Osteocyte (in vitro differentiated cells): ENCODE measurements around the gene COX8C. TPM values are rescaled to one million over a fixed set of nuclear protein-coding genes. Genes with fewer than 3 reads are reported as not detected.

ENCODE experiments used
- DNase-seq: peaks from one replicate; pipeline ENCODE4 v3.0.0; 2021; ENCODE audit warnings: mixed read lengths; ENCODE audit not compliant: unreplicated experiment; ENCODE audit errors: extremely low spot score
- H3K27ac Mint-ChIP-seq: one replicate; pipeline ENCODE4 v1.8.0; 2021; ENCODE audit warnings: mild to moderate bottlenecking, mixed read lengths; ENCODE audit not compliant: unreplicated experiment
- H3K27me3 Mint-ChIP-seq: one replicate; pipeline ENCODE4 v1.8.0; 2021; ENCODE audit warnings: mixed read lengths; ENCODE audit not compliant: unreplicated experiment
- H3K36me3 Mint-ChIP-seq: one replicate; pipeline ENCODE4 v1.8.0; 2021; ENCODE audit warnings: mixed read lengths; ENCODE audit not compliant: unreplicated experiment
- H3K4me1 Mint-ChIP-seq: one replicate; pipeline ENCODE4 v1.8.0; 2021; ENCODE audit warnings: mixed read lengths; ENCODE audit not compliant: unreplicated experiment
- H3K4me3 Mint-ChIP-seq: one replicate; pipeline ENCODE4 v1.8.0; 2021; ENCODE audit warnings: mild to moderate bottlenecking, moderate library complexity, mixed read lengths; ENCODE audit not compliant: unreplicated experiment
- H3K9me3 Mint-ChIP-seq: one replicate; pipeline ENCODE4 v1.8.0; 2021; ENCODE audit warnings: mixed read lengths; ENCODE audit not compliant: unreplicated experiment
- CTCF ChIP-seq: fragments of 200-600 bp; sonication (generic); IDR thresholded peaks from 2 replicates; pipeline ENCODE4 v1.5.0; 2021; ENCODE audit warnings: antibody characterized with exemption, mild to moderate bottlenecking, moderate library complexity
- total RNA-seq: library from RNA; stranded (reverse); gene quantifications from 2 replicates; pipeline ENCODE4 v1.2.1, GENCODE V29; 2021

The COX8C gene
- total RNA-seq, 1 donor from 2014 or later, result not detected

- H3K4me3 Mint-ChIP-seq, result peak within 1 kb of the TSS; percentile 93
- peak; percentile 39 for TF ChIP-seq CTCF
- peak within 1 kb of the TSS; percentile 93 for H3K27ac Mint-ChIP-seq
- peak; percentile 99 for DNase-seq
- H3K36me3 Mint-ChIP-seq, result no peaks in the 10 kb centered on the region
- peaks cover 34% of the 10 kb centered on the region for H3K4me1 Mint-ChIP-seq
- no peaks in the 10 kb centered on the region for H3K9me3 Mint-ChIP-seq
- no peaks in the 10 kb centered on the region for H3K27me3 Mint-ChIP-seq
Measured at GRCh38 chr14:93332853-93333630, 13.9 kb upstream of the COX8C start, which contains the start of gene BTBD7. Gene BTBD7, minus strand, starts transcription at chr14:93333036. Its CDS starts 36,985 bp downstream, at chr14:93296051.

GRCh38 chr14:93333631-93334103 lies 13.3 kb upstream of the COX8C start:
- Mint-ChIP-seq H3K4me3 (peak overlapping the region; percentile 85), H3K27ac (peak overlapping the region; percentile 93), H3K9me3 (no peaks in the 10 kb centered on the region), H3K4me1 (peaks cover 34% of the 10 kb centered on the region), H3K27me3 (no peaks in the 10 kb centered on the region), H3K36me3 (no peaks in the 10 kb centered on the region)
- DNase-seq, result no peak
- TF ChIP-seq CTCF, result no peak

- no peaks in the 10 kb centered on the region for H3K9me3 Mint-ChIP-seq
- no peaks in the 10 kb centered on the region for H3K36me3 Mint-ChIP-seq
- no peak for DNase-seq
- H3K27ac Mint-ChIP-seq, result no peak overlapping the region
- H3K4me3 Mint-ChIP-seq, result no peak overlapping the region
- peaks cover 8% of the 10 kb centered on the region for H3K4me1 Mint-ChIP-seq
- no peaks in the 10 kb centered on the region for H3K27me3 Mint-ChIP-seq
- TF ChIP-seq CTCF, result no peak
Measured at GRCh38 chr14:93337143-93337753, 9.7 kb upstream of the COX8C start.

- no peak overlapping the region for H3K4me3 Mint-ChIP-seq
- DNase-seq, result no peak
- H3K27ac Mint-ChIP-seq, result no peak overlapping the region
- TF ChIP-seq CTCF, result no peak
- peaks cover 8% of the 10 kb centered on the region for H3K4me1 Mint-ChIP-seq
- H3K9me3 Mint-ChIP-seq, result no peaks in the 10 kb centered on the region
- no peaks in the 10 kb centered on the region for H3K27me3 Mint-ChIP-seq
- H3K36me3 Mint-ChIP-seq, result no peaks in the 10 kb centered on the region
Measured at GRCh38 chr14:93337884-93338283, 9.1 kb upstream of the COX8C start.

- Mint-ChIP-seq H3K27me3 (peaks cover 2% of the 10 kb centered on the region), H3K4me3 (no peak overlapping the region), H3K4me1 (no peaks in the 10 kb centered on the region), H3K9me3 (no peaks in the 10 kb centered on the region), H3K36me3 (no peaks in the 10 kb centered on the region), H3K27ac (no peak overlapping the region)
- TF ChIP-seq CTCF, result no peak
- DNase-seq, result no peak
Measured at GRCh38 chr14:93343266-93343665, 3.7 kb upstream of the COX8C start.
